K562 (cell line): Measurements from ENCODE around the gene BCL2L12. TPM values are rescaled to one million over a fixed set of nuclear protein-coding genes. Genes with fewer than 3 reads are reported as not detected.
A peak's percentile ranks its signal among the peaks of the same experiment; 100 is the strongest.

Experiments
- CHCHD3 ChIP-seq: fragments of 250-450 bp; sonication (Bioruptor Pico); IDR thresholded peaks from 2 replicates; pipeline ENCODE4 v2.1.2; 2022; ENCODE audit warnings: mild to moderate bottlenecking
- DEAF1 ChIP-seq: fragments of 450-650 bp; formaldehyde crosslinking; IDR thresholded peaks from 2 replicates; pipeline ENCODE4 v1.4.0; 2020; ENCODE audit warnings: mild to moderate bottlenecking, moderate library complexity
- E2F5 ChIP-seq: sonication (generic); formaldehyde crosslinking; IDR thresholded peaks from 2 replicates; pipeline ENCODE4 v1.8.0; 2022; ENCODE audit warnings: mild to moderate bottlenecking, missing genetic modification reagents
- E4F1 ChIP-seq: fragments of 250-450 bp; sonication (Bioruptor Pico); IDR thresholded peaks from 2 replicates; pipeline ENCODE4 v1.5.0; 2021; ENCODE audit warnings: mild to moderate bottlenecking, borderline replicate concordance
- FOS ChIP-seq: IDR thresholded peaks from 3 replicates; pipeline ENCODE4 v1.6.1; 2011; ENCODE audit not compliant: insufficient read length; ENCODE audit errors: extremely low read depth
- GATA2 ChIP-seq: sonication (generic); formaldehyde crosslinking; IDR thresholded peaks from 2 replicates; pipeline ENCODE4 v1.4.0; 2020; ENCODE audit warnings: mild to moderate bottlenecking, missing genetic modification reagents
- GTF2E2 ChIP-seq: fragments of 200-800 bp; sonication (Bioruptor generic); IDR thresholded peaks from 2 replicates; pipeline ENCODE4 v1.6.1; 2016; ENCODE audit warnings: missing genetic modification characterization, missing compliant biosample characterization
- LEF1 ChIP-seq: fragments of 450-650 bp; IDR thresholded peaks from 2 replicates; pipeline ENCODE4 v1.6.1; 2016; ENCODE audit warnings: mild to moderate bottlenecking
- MCM2 ChIP-seq: fragments of 450-650 bp; IDR thresholded peaks from 2 replicates; pipeline ENCODE4 v1.6.1; 2017; ENCODE audit warnings: low read depth, mild to moderate bottlenecking
- POLR2AphosphoS5 ChIP-seq: IDR thresholded peaks from 2 replicates; pipeline ENCODE4 v1.6.1; 2011; ENCODE audit warnings: mild to moderate bottlenecking, low read depth, low read length, moderate library complexity; ENCODE audit not compliant: control insufficient read depth, insufficient read depth
- RFX1 ChIP-seq: fragments of 450-650 bp; IDR thresholded peaks from 2 replicates; pipeline ENCODE4 v1.6.1; 2016; ENCODE audit warnings: mild to moderate bottlenecking, moderate library complexity
- TFAP4 ChIP-seq: sonication (generic); formaldehyde crosslinking; IDR thresholded peaks from 2 replicates; pipeline ENCODE4 v1.8.0; 2022; ENCODE audit warnings: missing genetic modification reagents, mild to moderate bottlenecking, moderate library complexity, borderline replicate concordance
- U2AF2 ChIP-seq: fragments of 200-400 bp; formaldehyde crosslinking; optimal IDR thresholded peaks from 2 replicates; pipeline ENCODE3; 2017; ENCODE audit warnings: low read depth, mild to moderate bottlenecking, low read length
- ZNF184 ChIP-seq: sonication (generic); formaldehyde crosslinking; IDR thresholded peaks from 2 replicates; pipeline ENCODE4 v1.5.0; 2020; ENCODE audit warnings: missing genetic modification reagents
- ZNF277 ChIP-seq: fragments of 250-450 bp; sonication (Bioruptor Pico); IDR thresholded peaks from 2 replicates; pipeline ENCODE4 v1.8.0; 2022; ENCODE audit warnings: inconsistent platforms, mild to moderate bottlenecking, moderate library complexity, borderline replicate concordance
- ZNF395 ChIP-seq: fragments of 200-800 bp; sonication (Bioruptor generic); IDR thresholded peaks from 2 replicates; pipeline ENCODE4 v1.6.1; 2017; ENCODE audit warnings: missing genetic modification characterization, missing compliant biosample characterization
- ZNF408 ChIP-seq: fragments of 250-450 bp; sonication (Bioruptor Pico); IDR thresholded peaks from 2 replicates; pipeline ENCODE4 v1.4.0; 2020; ENCODE audit warnings: low read depth, mild to moderate bottlenecking, moderate library complexity
- ZNF76 ChIP-seq: fragments of 250-450 bp; sonication (Bioruptor Pico); IDR thresholded peaks from 2 replicates; pipeline ENCODE4 v1.4.0; 2020; ENCODE audit warnings: mild to moderate bottlenecking, moderate library complexity, borderline replicate concordance
- polyA plus RNA-seq, 8 experiments: library from polyadenylated mRNA; depleted of rRNA in 4 of 8; stranded (reverse) in 5 of 8; unstranded in 3 of 8; fragments of >200 nt; fragmentation: Nextera tagmentation in 2 of 8; fragmentation: Illumina TruSeq in 1 of 8; extraction: Ambion mirVana in 2 of 8; extraction: Trizol in 1 of 8; gene quantifications; 2 replicates each; pipeline versions ENCODE4 v1.2.1 to v1.2.3, GENCODE V29; 2011 to 2014; ENCODE audit warnings: inconsistent platforms in 1 of 8, missing spikeins in 1 of 8
- total RNA-seq, 7 experiments: library from RNA; depleted of rRNA in 6 of 7; stranded (reverse); fragments of >200 nt in 6 of 7; fragmentation: Illumina TruSeq in 2 of 7; extraction: Trizol in 2 of 7; gene quantifications; 2 replicates each; pipeline versions ENCODE4 v1.2.1 to v1.2.3, GENCODE V29; 2011 to 2021; ENCODE audit warnings: low replicate concordance in 1 of 7

The BCL2L12 gene
- total and polyA plus RNA-seq, 9 of the 15 experiments (the other 6 are each of a cell fraction or from before 2014, with no cell fraction given): 7.4 to 263 (median 81.2) TPM

- peak; percentile 89 for TF ChIP-seq TFAP4 (CRISPR knock-in tag)
- TF ChIP-seq GATA2 (CRISPR knock-in tag): no peak
- no peak for TF ChIP-seq U2AF2
- TF ChIP-seq LEF1: no peak
- TF ChIP-seq ZNF408 (CRISPR knock-in tag): no peak
- no peak for TF ChIP-seq CHCHD3 (CRISPR knock-in tag)
- TF ChIP-seq GTF2E2 (tag): no peak
- TF ChIP-seq RFX1: no peak
- no peak for TF ChIP-seq E4F1 (CRISPR knock-in tag)
- no peak for TF ChIP-seq MCM2
- TF ChIP-seq ZNF184 (CRISPR knock-in tag): no peak
- no peak for TF ChIP-seq FOS
- TF ChIP-seq ZNF76: no peak
- peak; percentile 89 for TF ChIP-seq POLR2AphosphoS5
- no peak for TF ChIP-seq E2F5 (CRISPR knock-in tag)
- no peak for TF ChIP-seq DEAF1
- no peak; the same call in 1 of the 2 replicates for TF ChIP-seq ZNF395
- TF ChIP-seq ZNF277 (CRISPR knock-in tag): no peak
These were observed at the start of gene BCL2L12, which contains the start of gene IRF3 (continued) for GRCh38 chr19:49665351-49666119.
